Heart left ventricle (tissue), 13 donors: ENCODE results near the gene RHBDD2.

Source experiments
- POLR2A ChIP-seq, 2 donors: fragments of 450-650 bp; IDR thresholded peaks; one replicate each; pipeline ENCODE4 v1.6.1; 2017; ENCODE audit warnings: antibody characterized with exemption in 2 of 2, mild to moderate bottlenecking in 2 of 2, moderate library complexity in 2 of 2
- TF ChIP-seq, protein P1 (sequence below), 12 donors: fragments of 200-600 bp; sonication (generic) in 4 of 12; IDR thresholded peaks; one replicate each; pipeline versions ENCODE4 v1.5.0 to v1.8.0; 2018 to 2022; ENCODE audit warnings: antibody characterized with exemption in 12 of 12, mild to moderate bottlenecking in 5 of 12
- donor health status: ischemic (EF 13 %, LVEDD 7.1; RV severe dilation, severe dysfunction).
- donor health status: DM: no; HTN: yes; CAD: no.
- donor health status: DM: no; HTN: no; CAD: no.
- donor health status: ischemic (EF 25% LVEDD 6.9; RV normal size, moderate dysfunction).
- donor health status: ischemic (EF 25% LVEDD 5.7; RV mildly dilated, moderate dysfunction).
- donor health status: ischemic (EF 35%, LVEDD 5.7; RV mildly dilated, moderate dysfunction).
- donor health status: nonischemic (EF 11% LVEDD 7.7; RV severe dilation, severe dysfunction).
- donor health status: DM: yes; HTN: yes; CAD: no.
- donor health status: PGD.
- donor health status: ischemic (EF 29% LVEDD 5.4; RV normal size, mild dysfunction).
- donor health status: nonischemic (EF 23%, LVEDD 6.1; RV moderate dilation, normal function).

DNA sequence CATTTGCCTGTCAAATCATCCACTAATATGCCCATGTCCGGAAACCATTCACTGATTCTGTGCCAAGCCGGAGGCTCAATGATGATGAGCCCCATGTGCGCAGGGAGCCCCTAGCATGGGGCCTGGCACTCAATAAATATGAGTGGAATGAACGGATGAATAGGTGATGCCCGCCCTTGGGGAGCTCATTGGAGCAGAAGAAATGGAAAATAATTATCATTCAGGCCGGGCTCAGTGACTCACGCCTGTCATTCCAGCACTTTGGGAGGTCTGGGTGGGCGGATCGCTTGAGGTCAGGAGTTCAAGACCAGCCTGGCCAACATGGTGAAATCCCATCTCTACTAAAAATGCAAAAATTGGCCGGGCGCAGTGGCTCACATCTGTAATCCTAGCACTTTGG, 11.0 kb downstream of the RHBDD2 start:
- TF ChIP-seq POLR2A (IDR thresholded peaks at IDR 0.05) = no peak
- TF ChIP-seq, protein P1, sequence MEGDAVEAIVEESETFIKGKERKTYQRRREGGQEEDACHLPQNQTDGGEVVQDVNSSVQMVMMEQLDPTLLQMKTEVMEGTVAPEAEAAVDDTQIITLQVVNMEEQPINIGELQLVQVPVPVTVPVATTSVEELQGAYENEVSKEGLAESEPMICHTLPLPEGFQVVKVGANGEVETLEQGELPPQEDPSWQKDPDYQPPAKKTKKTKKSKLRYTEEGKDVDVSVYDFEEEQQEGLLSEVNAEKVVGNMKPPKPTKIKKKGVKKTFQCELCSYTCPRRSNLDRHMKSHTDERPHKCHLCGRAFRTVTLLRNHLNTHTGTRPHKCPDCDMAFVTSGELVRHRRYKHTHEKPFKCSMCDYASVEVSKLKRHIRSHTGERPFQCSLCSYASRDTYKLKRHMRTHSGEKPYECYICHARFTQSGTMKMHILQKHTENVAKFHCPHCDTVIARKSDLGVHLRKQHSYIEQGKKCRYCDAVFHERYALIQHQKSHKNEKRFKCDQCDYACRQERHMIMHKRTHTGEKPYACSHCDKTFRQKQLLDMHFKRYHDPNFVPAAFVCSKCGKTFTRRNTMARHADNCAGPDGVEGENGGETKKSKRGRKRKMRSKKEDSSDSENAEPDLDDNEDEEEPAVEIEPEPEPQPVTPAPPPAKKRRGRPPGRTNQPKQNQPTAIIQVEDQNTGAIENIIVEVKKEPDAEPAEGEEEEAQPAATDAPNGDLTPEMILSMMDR (IDR thresholded peaks at IDR 0.05) = no peak
